Stimulated activated naive CD4-positive, alpha-beta T cell treated with Interleukin-2 at 50 U/mL for 16 hours (primary cell): ENCODE measurements around the gene GLIPR1.
"Not testable (repeated sequence)": the region's sequence is repeated elsewhere in the genome, so short reads cannot be mapped to it uniquely, and the experiment has no call there.

Source experiments
- DNase-seq: peaks from one replicate; lab custom pipeline; 2025; lab: John Stamatoyannopoulos, UW

GLIPR1 gene

DNA sequence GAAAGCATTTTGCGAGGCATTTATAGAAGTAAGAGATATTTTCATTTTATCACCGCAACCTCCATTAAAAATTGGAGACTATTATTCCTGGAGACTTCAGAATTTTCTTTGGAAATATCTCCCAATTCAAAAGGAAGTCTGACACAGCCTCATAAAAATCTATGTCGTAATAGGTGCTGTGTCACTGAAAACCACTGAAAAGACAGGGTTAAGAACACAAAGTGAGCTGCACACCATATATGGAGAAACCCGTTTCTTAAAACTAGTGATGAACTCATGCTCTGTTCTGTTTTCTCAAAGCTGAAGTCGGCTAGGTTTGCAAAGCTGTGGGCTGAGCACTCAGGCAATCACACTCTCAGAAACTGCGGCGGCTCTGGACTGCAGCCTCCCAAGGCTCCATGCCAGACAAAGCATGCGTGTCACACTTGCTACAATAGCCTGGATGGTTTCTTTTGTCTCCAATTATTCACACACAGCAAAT lies at the start of gene GLIPR1:
Gene GLIPR1 (plus strand): TSS at position 287 of the 481 bp plus-strand sequence. CDS start 126 bp downstream, at position 413.
- peak; percentile 75 for DNase-seq

DNA sequence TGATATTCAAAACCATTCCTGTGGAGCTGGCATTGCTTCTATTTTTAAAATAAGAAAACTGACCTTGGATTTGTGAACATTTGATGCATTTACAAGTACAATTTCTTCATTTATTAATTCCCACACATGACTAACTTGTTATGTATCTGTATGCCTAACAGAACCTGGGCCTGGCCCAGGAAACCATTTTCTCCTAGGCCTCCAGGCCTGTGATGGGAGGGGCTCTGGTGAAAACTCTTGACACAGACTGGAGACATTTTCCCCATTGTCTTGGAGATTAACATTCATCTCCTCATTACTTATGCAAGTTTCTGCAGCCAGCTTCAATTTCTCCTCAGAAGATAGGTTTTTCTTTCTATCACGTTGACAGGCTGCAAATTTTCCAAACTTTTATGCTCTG lies 47.6 kb upstream of the GLIPR1 start:
- DNase-seq, result no peak

DNA sequence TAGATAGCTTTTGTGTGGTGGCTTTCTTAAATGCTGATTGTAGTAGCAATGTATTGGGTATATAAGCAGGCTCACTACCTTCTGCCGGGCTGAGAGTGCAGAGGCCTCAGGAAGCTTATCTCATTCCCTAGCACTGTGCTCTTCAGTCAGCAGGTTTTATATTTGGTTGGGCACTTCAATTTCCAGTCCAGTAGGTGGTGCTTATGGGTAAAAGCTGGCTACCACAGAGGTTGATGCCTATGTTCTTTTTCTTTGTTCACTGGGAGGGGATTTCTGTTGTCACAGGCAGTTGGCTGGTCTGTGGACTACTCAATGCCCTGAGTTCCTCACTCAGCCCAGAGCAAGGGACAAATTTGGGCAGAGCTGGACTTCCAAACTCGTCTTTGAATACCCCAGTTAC lies 43.0 kb upstream of the GLIPR1 start:
- DNase-seq, result peak; percentile 12

DNA sequence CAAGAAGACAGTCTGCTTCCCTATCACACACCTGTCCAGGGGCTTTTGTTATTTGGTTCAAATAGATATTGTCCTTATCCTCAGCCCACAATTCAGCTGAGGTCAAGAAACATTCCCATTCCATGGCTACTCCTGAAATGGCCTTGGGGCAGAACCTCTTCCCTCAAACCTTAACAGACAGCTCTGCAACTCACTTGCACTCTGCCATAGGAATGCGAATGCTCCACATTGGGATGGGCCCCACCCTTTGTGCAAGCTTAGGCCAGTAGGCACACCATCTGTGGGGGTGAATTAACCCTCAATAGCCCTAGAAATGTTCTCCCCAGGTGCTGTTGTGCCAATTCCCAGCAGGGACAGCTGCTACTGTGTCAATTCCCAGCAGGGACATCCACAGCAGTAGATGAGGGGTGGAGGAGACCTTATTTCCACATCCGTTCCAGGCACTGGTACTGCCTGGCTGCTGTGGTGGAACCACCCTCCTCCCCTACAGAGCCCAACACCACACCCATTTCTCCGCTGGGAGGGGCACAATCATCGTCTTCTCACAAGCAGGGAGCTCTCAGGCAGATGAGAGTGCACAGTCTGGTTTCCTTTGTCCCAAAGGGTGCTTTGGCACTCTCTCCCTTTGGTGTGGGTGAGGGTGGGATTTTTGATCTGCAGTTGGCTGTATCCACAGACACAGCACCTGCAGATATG lies 42.3 kb upstream of the GLIPR1 start:
- DNase-seq, result no peak

DNA sequence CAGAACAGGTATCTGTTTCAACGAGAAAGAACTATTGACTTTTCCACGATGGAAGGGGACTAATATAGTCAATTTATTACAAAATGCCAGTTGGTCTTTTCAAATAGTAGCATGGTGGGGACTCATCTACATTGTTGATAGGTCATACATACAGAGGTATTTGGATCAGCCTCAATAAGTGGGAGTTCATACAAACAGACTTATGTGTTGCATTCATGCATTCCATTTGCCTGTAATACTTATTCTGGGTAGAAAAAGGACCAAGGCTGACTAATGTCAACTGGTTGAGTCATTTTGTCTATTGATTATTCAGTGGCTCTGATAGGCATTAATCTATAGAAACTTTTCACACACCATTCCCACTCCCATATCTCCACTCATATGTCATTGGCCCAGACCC lies 41.5 kb upstream of the GLIPR1 start:
- DNase-seq, result no peak

GRCh38 chr12:75439930-75440329 lies 40.6 kb upstream of the GLIPR1 start:
- no peak for DNase-seq

DNA sequence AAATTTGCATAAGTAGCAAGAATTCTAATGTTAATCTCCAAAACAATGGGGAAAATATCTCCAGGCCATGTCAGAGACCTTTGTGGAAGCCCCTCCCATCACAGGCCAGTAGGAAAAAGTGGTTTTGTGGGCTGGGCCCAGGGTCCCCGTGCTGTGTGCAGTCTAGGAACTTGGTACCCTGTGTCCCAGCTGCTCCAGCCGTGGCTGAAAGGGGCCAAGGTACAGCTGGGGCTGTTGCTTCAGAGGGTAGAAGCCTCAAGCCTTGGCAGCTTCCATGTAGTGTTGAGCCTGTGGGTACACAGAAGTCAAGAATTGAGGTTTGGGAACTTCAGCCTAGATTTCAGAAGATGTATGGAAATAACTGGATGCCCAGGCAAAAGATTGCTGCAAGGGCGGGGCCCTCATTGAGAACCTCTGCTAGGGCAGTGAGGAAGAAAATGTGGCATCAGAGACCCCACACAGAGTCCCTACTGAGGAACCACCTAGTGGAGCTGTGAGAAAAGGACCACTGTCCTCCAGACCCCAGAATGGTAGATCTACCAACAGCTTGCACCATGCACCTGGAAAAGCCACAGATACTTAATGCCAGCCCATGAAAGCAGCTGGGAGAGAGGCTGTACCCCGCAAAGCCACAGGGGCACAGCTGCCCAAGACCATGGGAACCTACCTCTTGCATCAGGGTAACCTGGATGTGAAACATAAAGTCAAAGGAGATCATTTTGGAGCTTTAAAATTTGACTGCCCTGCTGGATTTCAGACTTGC lies 38.7 kb upstream of the GLIPR1 start:
- not testable (repeated sequence) for DNase-seq

GRCh38 chr12:75442454-75442853 lies 38.1 kb upstream of the GLIPR1 start:
- not testable (repeated sequence) for DNase-seq

DNA sequence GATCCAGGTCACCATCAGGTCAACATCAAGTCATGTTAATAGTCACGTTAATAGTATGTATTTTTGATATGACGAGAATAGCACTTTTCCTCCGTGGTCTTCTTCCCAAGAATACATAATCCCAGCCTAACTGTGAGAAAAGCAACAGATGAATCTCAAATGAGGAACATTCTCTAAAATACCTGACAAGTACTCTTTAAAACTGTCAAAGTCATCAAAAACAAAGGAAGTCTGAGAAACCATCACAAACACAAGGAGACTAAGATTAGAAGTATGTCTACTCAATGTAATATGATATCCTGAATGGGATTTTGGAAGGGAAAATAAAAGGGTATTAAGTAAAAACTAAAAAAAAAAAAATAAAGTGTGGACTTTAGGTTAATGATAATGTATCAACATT lies 36.8 kb upstream of the GLIPR1 start:
- DNase-seq, result no peak

- no peak for DNase-seq
Measured at GRCh38 chr12:75444429-75445136, 36.0 kb upstream of the GLIPR1 start.

- DNase-seq, result not testable (repeated sequence)
Measured at GRCh38 chr12:75445137-75445507, 35.4 kb upstream of the GLIPR1 start.

GRCh38 chr12:75446857-75447256 lies 33.7 kb upstream of the GLIPR1 start:
- DNase-seq, result no peak

DNA sequence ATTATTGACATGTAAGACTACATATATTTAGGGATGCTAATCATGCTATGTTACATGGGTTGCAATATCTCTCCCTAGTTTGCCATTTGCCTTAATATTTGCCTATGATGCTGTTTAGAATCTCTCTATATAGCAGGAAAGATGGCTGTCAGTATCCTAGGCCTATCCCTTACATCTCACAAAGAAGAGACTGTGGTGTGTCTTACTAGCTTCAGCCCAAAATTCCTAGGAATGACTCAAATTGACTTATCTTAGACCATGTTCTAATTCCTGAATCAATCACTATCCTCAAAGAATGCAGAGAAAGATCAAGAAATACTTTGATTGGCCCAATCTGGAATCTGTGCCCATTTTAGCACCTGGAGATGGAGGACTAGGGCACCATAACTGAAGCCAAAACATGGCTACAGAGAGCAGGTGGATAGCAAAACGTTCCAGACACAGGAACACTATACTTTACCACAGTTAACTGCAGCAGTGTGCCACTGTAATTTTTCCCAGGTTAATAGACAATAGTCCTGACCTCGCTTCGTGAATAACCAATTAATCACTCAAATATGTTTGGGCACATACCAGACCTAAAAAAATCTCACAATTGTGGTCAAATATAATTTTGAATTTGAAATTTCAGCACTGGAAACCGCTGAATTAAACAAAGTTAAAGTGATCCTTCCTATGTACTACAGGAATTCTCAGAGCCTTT lies 32.7 kb upstream of the GLIPR1 start:
- DNase-seq, result no peak

- no peak for DNase-seq
Measured at GRCh38 chr12:75452675-75453330, 27.8 kb upstream of the GLIPR1 start.

DNA sequence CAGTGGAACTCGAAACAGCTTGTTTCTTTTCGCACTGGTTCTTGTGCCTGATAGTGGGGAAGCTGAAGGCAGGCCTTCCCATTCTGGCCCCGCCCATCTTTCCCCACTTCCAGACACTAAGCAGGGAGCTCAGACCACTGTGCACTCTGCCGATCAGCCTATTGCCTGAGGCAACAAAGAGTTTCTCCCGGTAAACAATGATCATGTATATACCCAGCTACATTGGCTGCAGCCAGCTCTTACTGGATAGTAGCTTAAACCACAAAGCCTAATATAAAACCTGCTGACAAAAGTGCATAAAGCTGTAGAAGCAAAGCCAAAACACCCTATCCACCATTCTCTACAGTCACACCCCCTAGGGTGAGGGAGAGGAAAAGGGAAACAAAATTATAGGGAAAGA lies 24.7 kb upstream of the GLIPR1 start:
- no peak for DNase-seq

GRCh38 chr12:75457191-75457590 lies 23.4 kb upstream of the GLIPR1 start:
- DNase-seq, result no peak

DNA sequence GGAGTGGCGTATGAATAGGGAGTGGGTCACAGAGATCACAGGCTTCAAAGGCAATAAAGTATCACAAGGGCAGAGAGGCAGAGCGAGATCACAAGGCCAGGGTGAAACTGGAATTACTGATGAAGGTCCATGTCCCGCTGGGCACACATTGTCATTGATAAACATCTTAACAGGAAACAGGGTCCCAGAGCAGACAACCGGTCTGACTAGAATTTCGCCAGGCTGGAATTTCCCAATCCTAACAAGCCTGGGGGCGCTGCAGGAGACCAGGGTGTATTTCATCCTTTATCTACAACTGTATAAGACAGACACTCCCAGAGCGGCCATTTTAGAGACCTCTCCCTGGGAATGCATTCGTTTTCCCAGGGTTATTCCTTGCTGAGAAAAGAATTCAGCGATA lies 22.7 kb upstream of the GLIPR1 start:
- DNase-seq, result not testable (repeated sequence)

- DNase-seq, result no peak
Measured at GRCh38 chr12:75459755-75460154, 20.8 kb upstream of the GLIPR1 start.

DNA sequence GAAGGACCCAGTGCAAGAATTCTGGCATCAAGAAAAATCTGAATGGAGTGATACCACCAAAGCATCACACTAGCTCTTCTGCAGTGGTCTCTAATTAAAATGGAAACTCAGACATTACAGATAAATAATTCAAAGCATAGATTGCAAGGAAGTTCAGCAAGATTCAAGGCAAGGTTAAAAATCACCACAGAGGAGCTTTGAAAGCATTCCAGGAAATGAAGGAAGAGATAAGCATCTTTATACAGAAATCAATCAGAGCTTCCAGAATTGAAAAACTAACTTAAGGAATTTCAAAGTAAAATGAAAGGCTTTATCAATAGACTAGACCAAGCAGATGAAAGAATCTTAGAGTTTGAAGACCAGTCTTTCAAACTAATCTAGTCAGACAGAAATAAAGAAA lies 20.4 kb upstream of the GLIPR1 start:
- DNase-seq, result no peak

GRCh38 chr12:75471902-75472890 lies 8.4 kb upstream of the GLIPR1 start:
- no peak for DNase-seq
